Left cardiac atrium (tissue), 4 donors: ENCODE measurements around the gene CLSTN2. TPM values are rescaled to one million over a fixed set of nuclear protein-coding genes. Genes with fewer than 3 reads are reported as not detected.

Experiments used
- ATAC-seq, 2 donors: fragments of 200-7000 bp; cut with Tn5 transposase; one replicate each; pipeline ENCODE4 v1.9.1; 2020; ENCODE audit warnings: mild to moderate bottlenecking in 2 of 2, moderate library complexity in 2 of 2
- DNase-seq: peaks from one replicate; pipeline ENCODE4 v3.0.0-alpha.2; 2020
- intact Hi-C, 2 donors: fragments of 100-400 bp; cut with DNase I; formaldehyde crosslinking; loops; one replicate each; pipeline versions ENCODE4 v1.14.1 to v1.15.1; 2022 to 2023
- total RNA-seq, 2 donors: library from RNA; stranded (reverse); fragmentation: NEBNext Ultra II Directional; extraction: Animal tissue kit (Norgen Biotek cat#: 25700); gene quantifications; one replicate each; pipeline ENCODE4 v1.2.1, GENCODE V29; 2021
- donor health status: DM: no; HTN: yes; CAD: no.
- donor health status: DM: no; HTN: yes; CAD: no; lungs with severe emphysema.
- donor health status: DM: yes; HTN: yes; CAD: no.
- donor health status: Dilated cardiomyopathy.

Gene CLSTN2
- total RNA-seq, 2 donors from 2014 or later = 22.9 to 26.6 TPM

DNA sequence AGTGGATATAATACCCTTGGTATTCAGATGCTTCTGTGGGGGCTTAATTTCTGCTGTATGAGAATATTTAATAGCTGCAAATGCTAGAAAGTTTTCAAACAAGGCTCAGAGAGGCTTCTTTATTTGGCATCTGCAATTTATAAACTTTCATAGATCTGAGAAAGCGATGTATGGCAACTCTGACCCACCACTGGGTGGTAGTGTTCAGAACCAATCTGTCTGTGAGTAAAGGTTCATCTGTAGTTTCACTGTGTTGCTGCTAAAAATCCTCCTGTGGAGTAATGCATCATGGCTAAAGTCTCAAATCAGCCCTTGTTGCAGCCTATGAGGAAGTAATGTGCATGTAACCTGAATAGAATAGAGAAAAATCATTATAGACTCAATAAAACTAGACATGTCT is 47.4 kb downstream of the CLSTN2 start:
- DNase-seq = no peak
- ATAC-seq = no peak
- intact Hi-C loops = loop anchor here in 1 of 2 donors (2.0 kb wide), 1 partner anchor 516 kb away; no protein-coding TSS in a partner anchor

DNA sequence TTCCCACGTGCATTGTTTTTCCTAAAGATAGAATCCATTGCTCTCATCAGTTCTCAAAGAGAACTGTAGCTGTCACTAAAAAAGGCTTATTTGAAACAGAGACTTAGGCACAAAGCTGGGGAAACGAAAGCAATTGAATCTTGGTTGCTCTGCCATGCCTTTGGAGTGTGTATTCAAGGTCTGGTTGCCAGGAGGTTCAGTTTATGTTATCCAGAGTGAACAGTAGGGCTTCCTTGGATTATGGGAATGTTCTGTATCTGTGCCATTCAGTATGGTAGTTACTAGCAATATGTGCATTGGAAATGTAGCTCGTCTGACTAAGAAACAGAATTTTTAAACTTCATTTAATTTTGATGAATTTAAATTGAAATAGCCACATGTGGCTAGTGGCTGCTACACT is 50.6 kb downstream of the CLSTN2 start:
- no peak for ATAC-seq
- intact Hi-C loops = no loop called here
- no peak for DNase-seq

DNA sequence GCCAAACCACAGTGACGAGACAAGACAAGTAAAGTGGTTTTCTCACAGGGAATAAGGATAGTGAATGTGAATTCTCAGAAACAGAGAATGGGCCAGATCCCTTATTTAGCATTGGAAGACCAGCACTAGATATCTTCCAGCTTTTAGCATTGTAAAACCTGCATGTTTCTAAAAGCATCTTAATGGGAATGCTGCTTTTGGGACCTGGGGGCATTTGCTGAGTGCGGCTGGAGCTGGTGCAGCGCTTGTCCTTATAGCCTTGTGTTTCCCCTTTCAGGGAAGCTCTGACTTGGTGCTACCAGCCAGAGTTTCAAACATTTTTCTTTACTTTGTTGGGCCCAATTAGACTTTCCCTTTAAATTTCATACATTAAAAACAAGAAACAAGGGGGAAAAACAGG is 52.9 kb downstream of the CLSTN2 start:
- ATAC-seq (no peak), DNase-seq (no peak)
- intact Hi-C loops = no loop called here

DNA sequence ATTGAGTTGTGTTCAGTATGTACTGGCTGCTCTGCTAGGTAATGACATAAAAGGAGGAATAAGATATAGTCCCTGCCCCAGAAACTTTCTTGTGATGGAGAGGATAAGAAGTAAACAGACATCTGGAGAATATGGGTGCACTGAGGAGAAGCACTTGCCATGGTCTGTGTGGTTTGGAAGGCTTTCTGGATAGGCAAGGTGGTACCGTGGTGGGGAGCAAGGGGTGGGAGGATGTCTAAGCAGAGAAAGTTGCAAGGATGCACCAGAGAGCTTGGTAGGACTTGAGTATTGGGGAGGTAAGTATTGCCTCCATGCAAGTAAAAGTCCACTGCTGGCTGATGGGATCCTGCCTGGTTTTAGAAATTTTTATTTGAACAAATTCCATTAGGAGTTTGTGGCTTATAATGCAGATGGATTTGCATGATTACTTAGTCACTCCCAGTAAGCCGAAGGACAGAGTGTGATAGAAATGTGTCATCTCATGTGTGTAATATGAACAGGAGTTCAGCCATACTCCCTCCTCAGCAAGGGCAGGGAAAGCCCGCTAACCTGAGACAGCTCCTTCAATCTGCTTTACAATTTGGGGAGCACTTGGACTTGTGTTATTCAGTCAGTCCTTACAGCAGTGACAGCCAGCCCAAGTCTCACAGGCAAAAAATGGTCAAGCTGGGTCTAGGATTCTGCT is 53.6 kb downstream of the CLSTN2 start:
- no peak for ATAC-seq
- intact Hi-C loops = no loop called here
- no peak for DNase-seq

DNA sequence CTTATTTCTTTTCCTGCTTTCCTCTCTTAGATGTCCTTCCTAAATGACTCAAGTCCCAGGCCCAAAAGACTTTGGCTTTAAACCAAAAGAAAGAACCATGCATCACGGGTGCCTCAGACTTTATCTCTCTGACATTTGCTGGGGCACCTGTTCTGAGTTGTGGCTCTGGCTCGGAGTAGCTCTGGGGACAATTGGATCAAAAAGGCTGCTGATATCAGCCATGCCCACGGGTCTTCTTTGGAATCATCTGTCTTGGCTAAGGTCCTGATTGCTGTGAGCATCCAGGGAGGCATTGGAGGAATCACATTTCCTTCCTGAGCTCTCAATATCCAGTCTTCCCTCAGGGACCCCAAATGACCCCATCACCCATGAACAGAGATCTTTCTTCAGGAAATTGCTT is 59.9 kb downstream of the CLSTN2 start:
- DNase-seq = no peak
- intact Hi-C loops = no loop called here
- no peak for ATAC-seq

DNA sequence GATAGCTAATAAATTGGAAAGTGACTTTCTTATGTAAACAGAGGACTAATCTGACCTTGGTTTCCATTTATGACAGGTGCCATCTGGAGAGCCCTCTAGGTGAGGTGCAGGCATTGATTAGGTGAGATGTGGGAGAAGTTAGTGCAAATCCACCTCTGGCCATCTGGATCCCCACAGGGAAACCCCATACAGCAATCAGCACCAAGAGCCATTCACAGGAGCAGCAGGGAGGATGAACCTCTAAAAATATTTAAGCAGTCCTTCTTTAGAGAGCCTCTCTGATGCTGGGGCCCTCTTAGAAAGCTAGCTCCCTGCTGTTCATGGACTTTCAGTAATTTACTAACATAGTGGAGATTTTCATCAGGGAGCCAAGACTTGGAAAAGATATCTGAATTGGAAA is 69.3 kb downstream of the CLSTN2 start:
- DNase-seq (no peak), ATAC-seq (no peak)
- intact Hi-C loops = no loop called here

DNA sequence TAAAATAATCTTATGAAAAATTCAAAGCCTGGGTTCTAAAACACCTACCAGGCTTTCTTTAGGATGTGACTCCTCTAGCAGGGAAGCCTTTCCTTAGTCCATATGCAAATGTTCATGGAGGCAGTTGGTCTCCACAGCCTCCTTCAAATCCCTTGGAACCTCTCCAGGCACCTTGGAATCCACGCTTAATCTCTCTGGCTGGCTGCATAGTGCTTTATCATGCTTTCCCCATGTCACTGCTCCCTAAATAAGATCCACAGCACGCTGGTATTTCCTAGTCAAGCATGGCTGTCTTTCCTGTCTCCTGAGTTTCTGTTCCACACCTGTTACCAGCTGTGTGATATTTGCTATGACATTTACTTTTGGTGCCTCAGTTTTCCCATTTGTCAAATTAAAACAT is 71.3 kb downstream of the CLSTN2 start:
- no peak for ATAC-seq
- intact Hi-C loops = no loop called here
- DNase-seq = no peak

DNA sequence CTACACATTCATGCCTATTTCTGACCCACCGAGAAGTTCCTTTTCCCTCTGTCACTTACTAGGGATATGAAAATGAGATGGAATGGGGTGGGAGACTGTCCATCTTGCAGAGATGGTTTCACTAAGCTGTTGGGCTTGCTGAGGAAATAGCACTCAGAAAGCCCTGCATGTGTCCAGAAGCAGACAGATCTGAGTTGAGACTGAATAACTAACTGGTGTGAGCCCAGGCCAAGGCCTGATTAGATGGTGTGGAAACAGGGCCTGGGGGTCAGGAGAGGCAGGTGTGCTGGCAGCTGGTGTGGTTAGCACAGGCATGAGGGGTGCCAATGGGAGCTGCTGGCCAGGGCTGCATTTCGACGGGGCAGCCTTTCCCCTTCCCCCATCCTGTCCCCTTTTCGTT is 72.1 kb downstream of the CLSTN2 start:
- ATAC-seq (no peak), DNase-seq (no peak)
- intact Hi-C loops = no loop called here

DNA sequence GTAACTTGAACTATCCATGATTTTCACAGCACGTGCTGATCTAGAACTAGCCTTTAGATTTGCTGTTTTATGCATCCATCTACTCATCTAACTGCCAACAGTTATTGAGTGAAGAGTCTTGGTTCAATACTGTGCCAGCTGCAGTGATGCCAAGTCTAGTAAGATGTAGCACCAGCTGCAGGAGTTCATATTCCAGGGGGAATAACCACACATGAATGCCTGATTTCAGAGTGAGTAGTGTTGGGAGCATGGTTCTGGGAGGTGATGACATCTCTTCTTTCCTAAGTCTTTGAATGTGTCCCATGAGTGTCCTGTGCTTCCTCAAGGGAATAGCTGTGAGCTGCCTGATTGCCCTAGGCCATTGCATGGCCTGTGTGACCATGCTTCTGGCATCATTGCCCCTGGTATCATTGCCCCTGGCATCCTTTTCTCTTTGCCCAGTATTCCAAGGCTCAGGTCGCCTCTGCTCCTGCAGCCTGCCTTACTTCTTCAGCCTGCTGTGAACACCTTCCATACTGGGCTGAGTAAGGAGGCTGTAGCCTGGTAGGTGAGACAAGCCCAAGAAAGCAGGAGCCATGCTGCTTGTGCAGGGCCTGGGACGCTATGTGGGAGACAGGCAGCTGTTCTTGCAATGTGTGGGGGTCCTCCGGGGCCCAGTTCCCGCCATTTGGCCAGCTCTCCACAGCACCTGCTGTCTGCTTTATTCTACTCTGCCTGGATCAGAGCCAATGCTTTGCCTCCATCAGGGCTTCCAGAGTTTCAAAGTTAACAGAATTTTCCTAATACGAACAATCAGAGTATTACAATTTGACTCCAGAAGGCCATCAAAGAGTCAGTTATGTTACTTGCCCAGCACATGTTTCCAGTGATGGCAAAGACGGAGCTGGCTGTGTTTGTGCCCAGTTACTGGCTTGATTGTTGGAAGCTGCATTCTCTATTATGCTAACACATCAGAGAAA is 73.2 kb downstream of the CLSTN2 start:
- DNase-seq (no peak), ATAC-seq (peak in 1 of 2 donors; percentile 55)

DNA sequence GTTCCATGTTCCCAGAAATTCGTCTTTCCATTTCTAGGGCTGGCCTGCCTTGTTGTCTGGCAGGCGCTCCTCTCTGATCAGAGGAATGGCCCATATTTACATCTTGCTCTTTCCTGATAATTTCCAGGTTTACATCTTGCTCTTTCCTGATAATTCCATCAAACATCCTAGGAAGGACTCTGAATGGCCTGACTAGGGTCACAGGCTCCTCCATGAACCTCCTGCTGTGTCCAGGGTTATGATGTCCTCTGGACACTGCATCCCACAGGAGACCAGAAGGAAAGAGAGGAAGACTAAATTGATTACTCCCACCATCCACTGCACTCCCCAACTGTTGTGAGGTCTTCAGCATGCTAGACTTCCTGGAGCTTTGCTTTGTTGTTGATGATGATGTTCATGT is 75.4 kb downstream of the CLSTN2 start:
- intact Hi-C loops = no loop called here
- no peak for DNase-seq
- ATAC-seq = no peak

More for the DNA sequence above, 73.2 kb downstream of the CLSTN2 start:
- intact Hi-C loops = no loop called here

DNA sequence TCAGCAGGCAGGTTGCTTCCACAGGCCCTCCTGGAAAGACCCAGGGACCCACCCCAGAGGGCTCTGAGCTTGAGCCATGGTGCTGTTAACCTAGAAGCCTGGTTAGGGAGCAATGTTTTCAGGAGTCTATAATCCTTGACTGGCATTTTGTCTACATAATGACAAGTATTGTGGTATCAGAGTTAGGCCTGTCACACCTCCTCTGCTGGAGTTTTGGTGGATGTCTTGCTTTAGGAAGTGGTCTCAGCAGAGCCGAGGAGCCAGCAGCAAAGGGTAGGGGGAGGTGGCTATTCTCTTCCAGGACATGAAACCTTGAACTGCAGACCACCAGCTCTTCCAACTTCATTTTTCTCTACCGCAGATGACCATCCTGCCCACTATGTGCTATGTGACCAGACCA is 76.1 kb downstream of the CLSTN2 start:
- DNase-seq = no peak
- no peak for ATAC-seq
- intact Hi-C loops = no loop called here

DNA sequence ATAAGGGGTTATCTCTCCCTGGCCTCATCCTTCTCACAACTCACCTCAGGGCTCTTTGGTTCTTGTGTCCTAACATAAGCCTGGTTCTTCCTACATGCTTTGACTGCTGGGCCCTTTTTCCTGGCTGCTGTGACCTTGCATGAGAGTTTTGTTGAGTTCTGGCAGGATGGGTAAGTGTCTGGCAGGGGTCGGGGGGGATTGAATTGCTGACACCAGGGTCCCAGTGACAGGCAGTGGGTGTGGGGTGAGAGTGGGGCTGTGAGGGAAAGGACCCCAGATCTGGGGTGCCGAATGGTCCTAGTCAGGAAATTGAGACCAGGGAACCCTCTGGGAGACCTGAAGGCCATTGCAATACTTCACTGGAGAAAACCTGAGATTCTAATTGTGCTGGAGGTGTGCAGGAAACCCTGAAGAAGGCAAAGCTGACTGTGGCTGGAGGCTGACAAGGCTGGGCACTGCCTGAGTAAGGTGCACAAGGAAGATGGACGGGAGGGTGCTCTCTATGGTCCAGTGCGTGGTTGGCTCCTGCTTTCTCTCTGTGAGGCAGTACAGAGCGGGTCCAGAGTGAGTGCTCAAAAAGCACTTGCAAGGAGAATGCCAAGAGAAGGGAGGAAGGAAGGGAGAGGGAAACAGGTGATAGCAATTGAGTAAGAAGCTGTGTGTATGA is 76.8 kb downstream of the CLSTN2 start:
- DNase-seq = no peak
- intact Hi-C loops = no loop called here
- ATAC-seq = no peak

DNA sequence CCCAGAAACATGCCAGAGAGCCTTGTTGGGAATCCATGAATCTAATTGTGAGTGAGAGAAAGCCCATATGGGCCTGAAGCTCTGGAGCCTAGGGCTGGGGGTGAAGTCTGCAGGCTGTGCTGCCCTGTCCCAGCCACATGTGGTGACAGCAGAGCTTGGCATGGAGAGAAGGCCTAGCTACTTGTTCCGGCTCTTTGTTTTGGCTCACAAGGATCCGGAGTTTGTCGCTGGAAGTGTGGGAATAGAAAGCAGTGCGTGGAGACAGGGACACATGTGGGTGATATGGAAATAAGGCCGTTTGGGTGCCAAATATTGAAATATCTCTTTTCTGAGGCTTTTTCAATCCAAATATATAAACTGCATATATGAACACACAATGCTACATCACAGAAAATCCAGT is 78.2 kb downstream of the CLSTN2 start:
- DNase-seq (no peak), ATAC-seq (no peak)
- intact Hi-C loops = no loop called here

DNA sequence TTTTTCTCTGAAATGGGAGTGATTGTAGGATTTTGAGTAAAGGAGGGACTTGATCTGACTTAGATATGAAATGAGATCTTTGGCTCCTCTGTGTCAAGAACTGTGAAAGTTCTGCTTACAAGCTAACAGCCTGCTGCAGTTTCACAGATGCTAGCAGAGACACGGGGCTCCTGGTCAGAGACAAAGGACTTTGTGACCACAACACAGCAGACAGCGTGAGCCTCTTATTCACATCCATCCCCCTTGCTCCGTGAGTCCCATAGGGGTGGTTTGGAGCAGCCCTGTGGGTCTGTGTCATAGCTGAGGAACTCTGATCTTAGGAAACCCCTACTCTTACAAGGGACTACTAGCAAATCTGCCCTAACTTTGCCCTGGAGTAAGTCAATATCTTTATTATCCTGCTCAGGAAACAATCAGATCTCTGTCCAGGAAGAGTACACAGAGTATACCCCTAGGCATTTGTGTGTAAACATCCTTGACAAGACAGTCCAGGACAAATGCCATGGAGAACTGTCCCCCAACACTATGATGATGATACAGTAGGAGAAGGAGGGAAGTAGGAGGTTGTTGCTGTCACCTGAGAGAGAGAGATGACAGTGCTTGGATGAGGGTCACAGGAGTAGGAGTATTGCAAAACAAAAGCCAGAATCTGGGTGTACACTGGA is 80.0 kb downstream of the CLSTN2 start:
- intact Hi-C loops = no loop called here
- DNase-seq = no peak
- no peak for ATAC-seq

DNA sequence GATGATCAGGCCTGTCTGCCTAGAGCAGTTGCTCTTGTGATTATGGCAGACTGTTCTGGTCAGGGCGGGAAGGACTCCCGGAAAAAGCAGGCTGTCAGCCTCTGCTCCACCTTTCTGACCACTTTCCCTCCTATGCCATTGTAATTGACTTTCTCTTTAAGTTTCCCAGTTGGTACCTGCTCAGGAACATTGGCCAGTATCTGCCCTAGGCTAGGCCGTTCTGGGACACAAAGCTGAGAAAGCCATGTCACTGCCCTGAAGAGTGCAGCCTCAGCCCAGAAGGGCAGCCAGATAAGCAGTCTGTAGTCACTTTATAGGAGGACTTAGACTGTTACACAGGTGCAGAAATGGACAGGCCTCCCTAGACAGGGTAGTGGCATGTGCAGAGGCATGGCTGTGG is 80.8 kb downstream of the CLSTN2 start:
- ATAC-seq = no peak
- no peak for DNase-seq
- intact Hi-C loops = no loop called here

DNA sequence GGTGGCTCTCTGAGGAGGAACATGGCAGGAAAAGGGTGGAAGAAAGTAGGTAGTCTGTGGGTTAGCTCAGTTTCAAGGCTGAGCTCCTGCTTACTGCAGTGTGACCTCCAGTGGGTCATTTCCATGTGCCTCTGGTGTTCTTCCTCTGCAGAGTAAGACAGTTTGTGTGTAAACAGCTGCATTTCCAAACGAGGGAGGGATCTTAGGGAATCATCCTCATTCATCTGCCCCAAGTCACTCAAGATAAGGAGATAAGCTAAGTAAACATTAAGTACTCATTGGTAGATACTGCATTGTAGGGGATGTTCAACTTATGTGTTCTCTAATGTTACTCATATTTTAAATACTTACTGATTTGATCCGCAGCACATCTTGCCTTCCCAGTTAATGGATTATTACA is 83.6 kb downstream of the CLSTN2 start:
- ATAC-seq (no peak), DNase-seq (no peak)
- intact Hi-C loops = no loop called here

DNA sequence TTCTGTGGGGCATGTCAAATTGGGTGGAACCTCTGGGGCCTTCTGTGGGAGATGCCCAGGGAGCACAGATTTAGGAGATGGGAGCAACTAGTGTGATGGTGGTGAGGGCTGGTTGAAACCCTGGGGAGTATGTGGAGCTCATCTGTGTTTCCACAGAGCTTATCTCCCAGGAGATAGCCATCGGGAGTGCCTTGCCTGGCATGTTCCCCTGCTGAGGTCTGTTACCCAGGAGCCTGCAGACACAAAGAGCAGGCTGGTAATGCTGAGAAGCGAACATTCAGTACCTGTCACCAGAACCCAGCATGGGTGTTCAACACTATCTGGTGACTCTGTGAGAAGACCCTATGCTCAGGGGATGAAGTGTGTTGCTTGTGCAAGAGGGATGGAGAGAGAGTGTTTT is 85.0 kb downstream of the CLSTN2 start:
- ATAC-seq (no peak), DNase-seq (no peak)
- intact Hi-C loops = no loop called here

DNA sequence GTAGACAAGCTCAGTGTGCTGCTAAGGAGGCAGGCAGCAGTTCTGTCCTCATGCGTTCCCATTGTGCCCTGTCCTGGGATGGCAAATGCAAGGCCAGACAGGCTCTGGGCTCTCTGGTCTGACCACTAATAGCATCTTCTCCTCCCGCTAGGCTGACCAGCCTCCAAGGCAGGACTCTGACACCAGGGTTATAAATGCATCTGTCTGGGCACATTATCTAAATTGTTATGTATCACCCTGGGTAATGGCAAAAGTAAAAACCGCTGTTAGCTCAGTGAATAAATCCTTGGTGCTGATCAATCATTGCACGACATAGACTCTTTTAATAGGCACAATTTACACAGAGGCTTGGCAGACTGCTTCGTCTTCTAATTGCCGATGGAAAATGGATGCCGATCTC is 85.6 kb downstream of the CLSTN2 start:
- intact Hi-C loops = no loop called here
- no peak for ATAC-seq

DNA sequence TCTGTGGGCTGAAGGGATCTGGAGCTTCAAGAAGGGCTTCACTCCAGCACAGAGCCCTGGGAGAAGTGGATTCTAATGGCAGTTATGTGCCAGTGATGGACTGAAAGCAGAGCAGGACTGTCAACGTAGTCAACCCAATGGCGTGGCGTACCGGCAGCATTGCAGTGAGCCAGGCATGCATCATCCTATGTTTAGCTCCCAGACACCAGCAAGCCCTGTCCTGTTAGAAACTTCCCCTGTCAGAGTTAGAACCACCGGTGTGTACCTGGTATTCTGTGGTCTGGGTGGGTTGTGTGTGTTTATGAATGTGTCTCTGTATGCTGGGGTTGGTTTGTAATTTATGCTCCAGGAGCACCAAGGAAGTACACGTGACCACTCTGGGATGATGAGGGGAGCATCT is 86.3 kb downstream of the CLSTN2 start:
- intact Hi-C loops = no loop called here
- ATAC-seq (no peak), DNase-seq (no peak)

More for the DNA sequence above, 85.6 kb downstream of the CLSTN2 start:
- no peak for DNase-seq
